Measurements from ENCODE around the gene VIP.
A peak's percentile ranks its signal among the peaks of the same experiment; 100 is the strongest.
"Not testable (repeated sequence)": the region's sequence is repeated elsewhere in the genome, so short reads cannot be mapped to it uniquely, and the experiment has no call there.

VIP gene

GRCh38 chr6:152750694-152751093, at the start of gene VIP:
VIP (plus strand) TSS chr6:152750797; CDS start chr6:152752178, 1,381 bp downstream.
- Mint-ChIP-seq H3K27me3 (ENCODE audit: low read depth, poor library complexity) (peaks cover 5% of the 10 kb centered on the region), H3K27ac (no peak within 1 kb of the TSS), H3K9me3 (no peaks in the 10 kb centered on the region), H3K4me3 (no peak within 1 kb of the TSS), H3K4me1 (no peaks in the 10 kb centered on the region), H3K36me3 (ENCODE audit: low read depth) (no peaks in the 10 kb centered on the region)
- DNase-seq: peak; percentile 54
- no peak for TF ChIP-seq CTCF (IDR thresholded peaks at IDR 0.05)

GRCh38 chr6:152701081-152701862, 49.3 kb upstream of the VIP start:
- Mint-ChIP-seq H3K36me3 (ENCODE audit: low read depth) (no peaks in the 10 kb centered on the region), H3K27ac (no peak overlapping the region), H3K27me3 (ENCODE audit: low read depth, poor library complexity) (no peaks in the 10 kb centered on the region), H3K4me1 (no peaks in the 10 kb centered on the region), H3K9me3 (no peaks in the 10 kb centered on the region), H3K4me3 (no peak overlapping the region)
- no peak for DNase-seq
- no peak for TF ChIP-seq CTCF (IDR thresholded peaks at IDR 0.05)

- H3K27ac Mint-ChIP-seq: no peak overlapping the region
- H3K4me3 Mint-ChIP-seq: no peak overlapping the region
- no peak for TF ChIP-seq CTCF (IDR thresholded peaks at IDR 0.05)
- H3K4me1 Mint-ChIP-seq: no peaks in the 10 kb centered on the region
- no peak for DNase-seq
- H3K36me3 Mint-ChIP-seq (ENCODE audit: low read depth): no peaks in the 10 kb centered on the region
- H3K9me3 Mint-ChIP-seq: peaks cover 1% of the 10 kb centered on the region
- no peaks in the 10 kb centered on the region for H3K27me3 Mint-ChIP-seq (ENCODE audit: low read depth, poor library complexity)
Measured at GRCh38 chr6:152701863-152702401, 48.7 kb upstream of the VIP start.

- DNase-seq; H3K4me1 Mint-ChIP-seq; H3K9me3 Mint-ChIP-seq; H3K4me3 Mint-ChIP-seq; H3K36me3 Mint-ChIP-seq (ENCODE audit: low read depth); H3K27ac Mint-ChIP-seq; H3K27me3 Mint-ChIP-seq (ENCODE audit: low read depth, poor library complexity): not testable (repeated sequence)
Measured at GRCh38 chr6:152703750-152704149, 46.8 kb upstream of the VIP start.

GRCh38 chr6:152705327-152705726, 45.3 kb upstream of the VIP start:
- Mint-ChIP-seq H3K36me3 (ENCODE audit: low read depth) (no peaks in the 10 kb centered on the region), H3K27ac (no peak overlapping the region), H3K27me3 (ENCODE audit: low read depth, poor library complexity) (no peaks in the 10 kb centered on the region), H3K9me3 (peaks cover 7% of the 10 kb centered on the region), H3K4me3 (no peak overlapping the region), H3K4me1 (no peaks in the 10 kb centered on the region)
- no peak for DNase-seq
- TF ChIP-seq CTCF (IDR thresholded peaks at IDR 0.05): no peak

- Mint-ChIP-seq H3K27ac (no peak overlapping the region), H3K4me1 (peaks cover 10% of the 10 kb centered on the region), H3K4me3 (no peak overlapping the region), H3K9me3 (peaks cover 15% of the 10 kb centered on the region), H3K36me3 (ENCODE audit: low read depth) (no peaks in the 10 kb centered on the region), H3K27me3 (ENCODE audit: low read depth, poor library complexity) (no peaks in the 10 kb centered on the region)
- no peak for TF ChIP-seq CTCF (IDR thresholded peaks at IDR 0.05)
- DNase-seq: no peak
Measured at GRCh38 chr6:152716322-152716721, 34.3 kb upstream of the VIP start.

Measured in nephron progenitor cell (in vitro differentiated cells).